DMS 273 (cell line): Measurements from ENCODE around the gene MRPL37.
"Not testable (repeated sequence)": the region's sequence is repeated elsewhere in the genome, so short reads cannot be mapped to it uniquely, and the experiment has no call there.

Experiments used
- DNase-seq: peaks from one replicate; lab custom pipeline; 2025; ENCODE audit not compliant: unreplicated experiment; lab: John Stamatoyannopoulos, UW

The MRPL37 gene

DNA sequence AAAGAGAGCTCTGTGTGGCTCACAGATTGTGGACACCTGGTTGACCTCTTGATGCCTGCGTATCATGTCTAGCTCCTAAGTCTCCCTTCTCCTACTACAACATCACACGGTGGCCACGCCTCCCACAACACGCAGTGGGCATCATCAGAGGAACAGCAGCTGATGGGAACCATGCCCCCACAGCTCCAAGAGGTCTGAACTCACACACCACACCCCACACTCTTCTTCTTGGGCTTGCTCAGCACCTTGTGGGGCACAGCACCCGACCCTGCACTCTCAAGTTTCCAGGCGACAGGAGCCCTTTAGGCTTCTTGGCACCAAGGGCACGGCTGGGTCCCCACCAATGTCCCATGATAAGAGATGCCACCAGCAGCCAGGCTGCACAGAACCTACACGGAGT lies 28.4 kb upstream of the MRPL37 start:
- DNase-seq, result no peak

DNA sequence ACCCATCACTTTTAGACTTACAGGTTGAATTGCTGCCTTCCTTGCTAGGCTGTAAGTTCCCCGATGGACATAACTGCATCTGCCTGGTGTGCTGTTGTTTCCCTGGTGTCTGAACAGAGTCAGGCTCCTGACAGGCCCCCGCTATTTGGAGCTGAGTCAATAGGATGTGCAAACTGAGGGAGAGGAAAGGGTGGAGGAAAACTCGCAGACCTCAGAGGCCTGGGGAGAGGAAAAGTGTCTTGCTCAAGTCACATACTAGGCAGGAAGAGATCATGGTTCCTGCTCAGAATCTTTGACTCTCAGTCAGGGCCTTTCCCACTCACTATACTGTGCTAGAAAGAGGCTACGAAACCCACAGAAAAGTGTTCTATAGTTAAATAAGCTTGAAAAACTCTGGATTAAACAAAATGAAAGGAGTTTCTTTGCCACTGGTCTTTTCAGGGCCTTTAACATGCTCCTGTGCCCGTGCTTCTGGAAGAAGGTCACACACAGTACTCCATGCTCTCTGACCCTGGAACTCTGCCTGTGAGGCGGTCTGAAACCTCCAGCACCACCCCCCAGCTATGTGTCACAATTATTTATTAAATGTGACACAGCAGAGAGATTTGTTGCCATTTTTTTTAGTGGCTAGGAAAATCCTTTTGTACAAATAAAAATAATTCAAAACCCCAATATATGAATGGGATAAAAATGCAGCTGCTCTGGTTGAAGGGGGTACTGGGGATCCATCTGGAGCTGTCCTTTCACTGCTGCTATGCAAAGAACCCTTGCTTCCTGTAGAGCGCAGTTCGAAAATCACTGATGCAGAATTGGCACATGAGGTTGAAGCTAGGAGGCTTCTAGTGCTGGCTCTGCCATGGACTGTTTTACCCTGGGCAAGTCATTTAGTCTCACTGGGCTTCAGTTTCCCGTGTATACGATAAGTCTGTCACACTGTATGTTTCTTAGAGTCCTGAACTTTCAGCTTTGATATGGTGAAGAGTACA lies 27.1 kb upstream of the MRPL37 start:
- no peak for DNase-seq

DNA sequence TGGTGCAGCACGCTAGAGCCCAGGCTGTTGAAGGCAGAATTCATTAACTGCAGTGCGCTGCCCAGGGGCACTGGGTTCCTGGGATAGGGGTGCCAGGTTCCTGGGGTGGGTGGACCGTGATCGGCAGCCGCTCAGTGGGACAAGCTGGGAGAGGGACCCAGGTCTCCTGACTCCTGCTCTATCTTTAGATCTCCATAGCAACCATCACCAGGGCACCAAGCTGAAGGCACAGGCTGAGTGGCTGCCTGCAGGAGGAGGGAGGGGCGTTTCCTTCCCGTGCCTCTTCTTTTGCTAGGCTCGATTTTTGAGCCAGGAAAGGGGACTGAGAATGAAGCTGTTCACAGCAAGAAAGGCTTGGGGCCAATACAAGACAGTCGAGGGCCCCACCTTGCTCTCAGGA lies 26.3 kb upstream of the MRPL37 start:
- DNase-seq, result no peak

DNA sequence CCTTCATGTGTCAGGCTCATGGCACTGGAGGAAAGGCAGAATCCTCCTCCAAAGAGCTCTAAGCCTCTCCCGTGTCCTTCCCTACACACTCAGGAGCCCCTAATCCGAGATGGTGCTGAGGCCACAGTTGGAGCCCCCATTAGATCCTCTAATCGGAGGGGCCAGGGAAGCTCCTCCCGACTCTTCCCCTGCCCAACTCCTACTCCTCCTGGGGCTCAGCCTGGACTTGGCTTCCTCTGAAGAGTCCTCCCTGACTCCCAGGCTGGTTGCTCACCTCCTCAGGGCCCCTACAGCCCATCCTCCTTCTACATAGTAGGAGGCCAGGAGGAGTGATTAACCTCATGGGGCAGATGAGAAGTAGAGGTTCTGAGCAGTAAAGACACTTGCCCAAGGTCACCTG lies 25.9 kb upstream of the MRPL37 start:
- DNase-seq, result no peak

- DNase-seq, result no peak
These were observed 23.2 kb upstream of the MRPL37 start for GRCh38 chr1:54176621-54177327.

- DNase-seq, result no peak
These were observed 22.2 kb upstream of the MRPL37 start for GRCh38 chr1:54177726-54178125.

DNA sequence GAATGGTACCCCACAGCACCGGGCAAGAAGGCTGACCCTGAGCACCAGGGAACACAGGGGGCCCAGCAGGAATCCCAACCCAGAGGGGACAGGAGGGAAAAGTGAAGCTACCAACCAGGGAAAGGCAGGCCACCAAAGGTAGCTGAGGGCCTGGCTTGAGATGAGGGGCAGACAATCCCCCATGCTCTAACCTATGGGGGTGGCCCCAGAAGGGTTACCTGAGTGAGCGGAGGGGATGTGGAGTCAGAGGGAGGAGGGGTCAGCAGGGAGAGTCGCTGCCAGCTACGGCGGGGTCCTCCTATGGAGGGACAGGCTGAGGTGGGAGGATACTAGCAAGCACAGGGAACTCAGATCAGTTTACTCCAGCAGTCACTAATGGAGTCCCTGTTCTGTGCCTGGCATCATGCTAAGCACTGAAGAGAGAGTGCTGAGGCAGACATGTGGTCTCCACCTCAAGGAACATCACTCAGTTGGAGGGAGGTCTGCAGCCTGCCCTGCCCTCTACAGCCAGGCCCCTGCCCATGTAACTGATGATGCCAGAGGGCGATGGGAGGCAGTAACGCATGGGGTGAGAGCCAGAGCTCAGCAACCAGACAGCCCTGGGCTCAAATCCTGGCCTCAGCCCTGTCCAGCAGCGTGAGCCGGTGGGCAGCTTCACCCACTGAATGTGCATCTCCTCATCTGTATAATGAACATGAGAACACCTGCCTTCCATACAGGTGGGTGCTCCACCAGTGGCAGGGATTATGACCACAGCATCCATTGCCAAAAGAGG lies 21.5 kb upstream of the MRPL37 start:
- DNase-seq, result no peak

GRCh38 chr1:54180701-54181360 lies 19.1 kb upstream of the MRPL37 start:
- DNase-seq, result peak; percentile 43

GRCh38 chr1:54186056-54186455 lies 13.9 kb upstream of the MRPL37 start:
- DNase-seq, result no peak

DNA sequence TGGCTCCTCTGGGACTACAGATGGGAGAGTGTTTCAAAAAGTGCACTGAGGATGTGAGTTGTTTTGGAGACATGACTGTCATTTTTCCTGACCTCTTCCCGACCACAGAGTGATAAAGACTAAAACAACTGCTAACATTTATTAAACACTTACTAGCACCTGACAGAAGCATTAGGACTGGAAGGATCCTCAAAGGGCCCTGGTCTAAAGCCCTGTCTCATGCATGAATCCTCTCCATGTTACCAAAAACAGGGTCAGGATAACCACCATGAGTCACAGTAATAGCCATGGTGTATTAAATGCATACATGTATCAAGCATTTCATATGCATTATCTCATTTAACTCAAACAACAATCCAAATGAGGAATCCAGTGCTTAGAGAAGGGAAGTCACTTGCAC lies 11.7 kb upstream of the MRPL37 start:
- DNase-seq, result no peak

- DNase-seq, result no peak
These were observed 9.4 kb upstream of the MRPL37 start for GRCh38 chr1:54190526-54190925.

DNA sequence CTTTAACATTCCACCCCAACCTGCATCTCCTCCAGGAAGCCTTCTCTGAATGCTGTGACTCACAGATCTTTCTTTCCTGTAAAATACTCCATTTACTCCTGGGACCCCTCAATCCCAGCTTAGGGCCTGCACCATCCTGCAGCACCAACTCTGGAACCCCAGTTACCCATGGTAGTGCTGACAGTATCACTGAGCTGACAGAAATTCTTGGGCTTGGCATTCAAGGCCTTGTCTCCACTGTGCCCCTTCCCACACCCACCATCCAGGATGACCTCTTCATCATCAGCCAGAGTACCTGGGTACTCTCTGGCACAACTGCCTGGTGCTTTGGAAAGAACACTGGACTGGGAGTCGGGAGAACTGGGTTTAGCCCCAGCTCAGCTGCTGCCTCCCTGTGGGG lies 8.4 kb upstream of the MRPL37 start:
- DNase-seq, result no peak

GRCh38 chr1:54193453-54193852 lies 6.5 kb upstream of the MRPL37 start:
- no peak for DNase-seq

DNA sequence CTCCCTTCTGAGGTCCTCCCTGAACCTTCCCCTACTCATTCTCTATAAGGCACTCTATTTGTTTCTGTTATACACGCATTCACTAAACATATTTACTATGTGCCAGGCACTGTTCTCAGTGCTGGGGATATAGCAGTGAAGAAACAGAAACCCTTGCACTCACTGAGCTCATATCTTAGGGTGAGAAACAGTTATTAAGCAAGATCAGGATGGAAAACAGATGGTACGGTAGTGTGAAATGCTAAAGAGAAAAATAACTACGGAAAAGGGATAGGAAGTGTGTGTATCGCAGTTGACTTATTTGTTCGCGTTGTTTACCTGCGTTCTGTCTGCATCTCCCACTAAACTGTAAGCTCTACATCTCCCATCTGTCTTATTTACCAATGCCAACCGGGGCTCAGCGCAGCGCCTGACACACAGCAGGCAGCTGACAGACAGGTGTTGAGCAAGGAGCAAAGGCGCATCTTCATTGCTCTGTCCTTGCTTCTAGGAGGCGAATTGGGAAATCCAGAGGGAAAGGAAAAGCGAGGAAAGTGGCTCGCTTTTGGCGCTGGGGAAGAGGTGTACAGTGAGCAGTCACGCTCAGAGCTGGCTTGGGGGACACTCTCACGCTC lies 709 bp upstream of the MRPL37 start:
- DNase-seq, result no peak

DNA sequence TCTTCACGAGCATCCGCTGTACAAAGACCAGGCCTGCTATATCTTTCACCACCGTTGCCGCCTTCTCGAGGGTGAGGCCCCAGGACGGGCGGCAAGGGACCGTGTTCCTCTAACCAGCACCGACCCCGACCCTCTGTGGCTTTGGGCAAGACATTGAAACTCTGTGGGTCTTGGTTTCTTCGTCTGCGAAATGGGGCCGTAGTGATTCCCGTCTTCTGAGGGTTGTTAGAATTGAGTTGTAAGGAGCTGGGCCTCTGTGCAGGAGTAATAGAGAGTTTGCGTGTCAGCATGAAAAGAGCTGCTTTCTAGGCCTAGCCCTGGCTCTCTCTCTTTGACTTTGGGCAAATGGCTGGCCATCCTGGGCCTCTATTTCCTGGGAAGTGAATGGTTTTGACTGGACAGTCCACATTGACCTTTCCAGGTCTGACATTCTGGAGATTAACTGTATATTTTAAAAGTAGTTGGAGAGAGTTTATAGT lies 591 bp downstream of the MRPL37 start:
- DNase-seq, result no peak

DNA sequence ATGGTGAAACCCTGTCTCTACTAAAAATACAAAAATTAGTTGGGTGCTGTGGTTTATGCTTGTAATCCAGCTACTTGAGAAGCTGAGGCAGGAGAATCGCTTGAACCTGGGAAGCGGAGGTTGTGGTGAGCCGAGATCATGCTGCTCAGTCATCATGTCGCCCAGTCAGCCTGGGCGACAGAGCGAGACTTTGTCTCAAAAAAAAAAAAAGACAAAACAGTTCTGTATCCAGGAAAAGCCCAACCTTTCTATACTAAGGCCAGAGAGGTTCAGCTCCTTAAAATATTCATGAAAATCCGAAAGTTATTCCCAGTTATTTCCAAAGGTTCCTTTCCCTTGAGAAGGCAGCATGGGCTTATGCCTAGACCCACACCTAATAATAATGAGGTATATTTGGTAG lies 4.2 kb downstream of the MRPL37 start:
- DNase-seq, result no peak

- no peak for DNase-seq
These were observed 7.3 kb downstream of the MRPL37 start for GRCh38 chr1:54207287-54207686.

DNA sequence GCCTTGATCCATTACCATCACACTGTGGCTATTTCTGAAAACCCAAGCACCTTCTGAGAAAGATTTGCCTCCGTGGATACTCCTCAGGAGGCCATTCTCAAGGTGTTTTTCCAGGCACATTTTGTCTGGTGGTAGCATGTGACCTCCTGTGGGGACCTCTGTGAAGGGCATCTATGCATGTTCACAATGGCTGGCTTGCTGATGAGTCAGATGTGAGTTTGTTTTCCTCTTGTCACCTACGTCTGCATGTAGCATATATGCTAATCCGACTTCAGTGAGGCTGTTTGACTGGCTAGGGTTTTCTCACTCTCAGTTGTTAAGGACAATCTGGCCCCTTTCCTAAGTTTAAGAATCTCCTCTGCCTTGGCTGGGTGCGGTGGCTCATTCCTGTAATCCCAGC lies 7.9 kb downstream of the MRPL37 start:
- not testable (repeated sequence) for DNase-seq

DNA sequence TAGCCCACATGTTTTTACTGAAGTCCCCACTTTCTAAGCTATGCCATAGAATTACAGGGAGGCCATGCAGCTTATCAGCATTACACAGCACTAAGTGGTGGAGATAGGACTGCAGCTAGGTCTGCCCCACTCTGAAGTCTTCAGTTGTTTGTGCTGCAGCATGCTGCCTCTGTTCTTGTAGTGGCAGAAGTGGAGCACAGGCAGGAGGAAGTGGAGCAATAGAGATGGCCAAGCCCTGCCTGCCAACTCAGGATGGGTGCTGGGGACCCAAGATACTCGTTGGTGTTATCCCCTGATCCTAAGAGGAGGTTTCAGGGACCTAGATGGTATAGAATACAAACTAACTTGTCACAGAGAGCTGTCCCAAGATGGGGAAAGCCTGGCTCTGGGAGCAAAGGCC lies 12.9 kb downstream of the MRPL37 start:
- no peak for DNase-seq

GRCh38 chr1:54215523-54215922 lies 15.6 kb downstream of the MRPL37 start:
- no peak for DNase-seq
